Measurements from ENCODE around the gene IPPK. TPM values are rescaled to one million over a fixed set of nuclear protein-coding genes. Genes with fewer than 3 reads are reported as not detected.

Gene IPPK
- total RNA-seq, 1 experiment from 2014 or later: 5.4 TPM

DNA sequence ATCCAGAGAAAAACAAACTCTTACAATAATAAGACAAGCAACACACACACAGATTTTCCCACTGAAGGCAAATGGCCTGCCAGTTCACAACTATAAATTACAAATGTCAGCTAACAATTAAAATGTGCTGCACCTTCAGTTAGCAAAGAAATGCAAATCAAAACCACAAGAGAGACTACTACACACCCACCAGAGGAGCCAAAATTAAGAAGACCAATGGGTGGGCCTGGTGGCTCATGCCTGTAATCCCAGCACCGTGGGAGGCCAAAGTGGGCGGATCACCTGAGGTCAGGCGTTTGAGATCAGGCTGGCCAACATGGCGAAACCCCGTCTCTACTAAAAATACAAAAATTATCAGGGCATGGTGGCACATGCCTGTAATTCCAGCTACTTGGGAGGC, 15.1 kb upstream of the IPPK start:
- no peaks in the 10 kb centered on the region for H3K36me3 ChIP-seq (ENCODE audit: control insufficient read depth, insufficient read depth, low read length)
- ATAC-seq (no peak), DNase-seq (ENCODE audit: low read depth, low spot score) (no peak)
- no peak overlapping the region for H3K4me3 ChIP-seq (ENCODE audit: low read depth in 2 of 2, low read length in 2 of 2)
- no peaks in the 10 kb centered on the region for H3K4me1 ChIP-seq (ENCODE audit: control insufficient read depth, insufficient read depth, low read length)
- TF ChIP-seq, protein P1, sequence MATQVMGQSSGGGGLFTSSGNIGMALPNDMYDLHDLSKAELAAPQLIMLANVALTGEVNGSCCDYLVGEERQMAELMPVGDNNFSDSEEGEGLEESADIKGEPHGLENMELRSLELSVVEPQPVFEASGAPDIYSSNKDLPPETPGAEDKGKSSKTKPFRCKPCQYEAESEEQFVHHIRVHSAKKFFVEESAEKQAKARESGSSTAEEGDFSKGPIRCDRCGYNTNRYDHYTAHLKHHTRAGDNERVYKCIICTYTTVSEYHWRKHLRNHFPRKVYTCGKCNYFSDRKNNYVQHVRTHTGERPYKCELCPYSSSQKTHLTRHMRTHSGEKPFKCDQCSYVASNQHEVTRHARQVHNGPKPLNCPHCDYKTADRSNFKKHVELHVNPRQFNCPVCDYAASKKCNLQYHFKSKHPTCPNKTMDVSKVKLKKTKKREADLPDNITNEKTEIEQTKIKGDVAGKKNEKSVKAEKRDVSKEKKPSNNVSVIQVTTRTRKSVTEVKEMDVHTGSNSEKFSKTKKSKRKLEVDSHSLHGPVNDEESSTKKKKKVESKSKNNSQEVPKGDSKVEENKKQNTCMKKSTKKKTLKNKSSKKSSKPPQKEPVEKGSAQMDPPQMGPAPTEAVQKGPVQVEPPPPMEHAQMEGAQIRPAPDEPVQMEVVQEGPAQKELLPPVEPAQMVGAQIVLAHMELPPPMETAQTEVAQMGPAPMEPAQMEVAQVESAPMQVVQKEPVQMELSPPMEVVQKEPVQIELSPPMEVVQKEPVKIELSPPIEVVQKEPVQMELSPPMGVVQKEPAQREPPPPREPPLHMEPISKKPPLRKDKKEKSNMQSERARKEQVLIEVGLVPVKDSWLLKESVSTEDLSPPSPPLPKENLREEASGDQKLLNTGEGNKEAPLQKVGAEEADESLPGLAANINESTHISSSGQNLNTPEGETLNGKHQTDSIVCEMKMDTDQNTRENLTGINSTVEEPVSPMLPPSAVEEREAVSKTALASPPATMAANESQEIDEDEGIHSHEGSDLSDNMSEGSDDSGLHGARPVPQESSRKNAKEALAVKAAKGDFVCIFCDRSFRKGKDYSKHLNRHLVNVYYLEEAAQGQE (IDR thresholded peaks at IDR 0.05; ENCODE audit: insufficient read depth in 1 of 2, low read depth in 2 of 2, low read length in 1 of 2): no peak
- TF ChIP-seq, protein P2, sequence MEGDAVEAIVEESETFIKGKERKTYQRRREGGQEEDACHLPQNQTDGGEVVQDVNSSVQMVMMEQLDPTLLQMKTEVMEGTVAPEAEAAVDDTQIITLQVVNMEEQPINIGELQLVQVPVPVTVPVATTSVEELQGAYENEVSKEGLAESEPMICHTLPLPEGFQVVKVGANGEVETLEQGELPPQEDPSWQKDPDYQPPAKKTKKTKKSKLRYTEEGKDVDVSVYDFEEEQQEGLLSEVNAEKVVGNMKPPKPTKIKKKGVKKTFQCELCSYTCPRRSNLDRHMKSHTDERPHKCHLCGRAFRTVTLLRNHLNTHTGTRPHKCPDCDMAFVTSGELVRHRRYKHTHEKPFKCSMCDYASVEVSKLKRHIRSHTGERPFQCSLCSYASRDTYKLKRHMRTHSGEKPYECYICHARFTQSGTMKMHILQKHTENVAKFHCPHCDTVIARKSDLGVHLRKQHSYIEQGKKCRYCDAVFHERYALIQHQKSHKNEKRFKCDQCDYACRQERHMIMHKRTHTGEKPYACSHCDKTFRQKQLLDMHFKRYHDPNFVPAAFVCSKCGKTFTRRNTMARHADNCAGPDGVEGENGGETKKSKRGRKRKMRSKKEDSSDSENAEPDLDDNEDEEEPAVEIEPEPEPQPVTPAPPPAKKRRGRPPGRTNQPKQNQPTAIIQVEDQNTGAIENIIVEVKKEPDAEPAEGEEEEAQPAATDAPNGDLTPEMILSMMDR (IDR thresholded peaks at IDR 0.05): no peak
- TF ChIP-seq POLR2AphosphoS5 (IDR thresholded peaks at IDR 0.05; ENCODE audit: low read depth, low read length): no peak
- no peak for TF ChIP-seq SIN3A (IDR thresholded peaks at IDR 0.05; ENCODE audit: borderline replicate concordance, insufficient read depth, low read depth, low read length)
- no peak for TF ChIP-seq TCF7L2 (IDR thresholded peaks at IDR 0.05; ENCODE audit: low read depth, low read length)
- BruUV-seq (replicated peaks): no TSS peak
- no peaks in the 10 kb centered on the region for H3K27me3 ChIP-seq (ENCODE audit: control insufficient read depth, insufficient read depth, low read length)
- intact Hi-C loops (cut with micrococcal nuclease; ENCODE audit: unreplicated experiment): no loop called here
- ChIA-PET POLR2A (no interaction called here), CTCF (interaction anchor here (0.7 kb wide), 1 partner anchor 395 kb away, joined by 5 read pairs; no protein-coding TSS in a partner anchor)
- H3K9me3 ChIP-seq (ENCODE audit: control insufficient read depth, insufficient read depth, low read depth, low read length): no peaks in the 10 kb centered on the region
- no peak overlapping the region for H3K27ac ChIP-seq (ENCODE audit: low read length)
- in situ Hi-C loops (cut with HindIII; ENCODE audit: low pct_unique_long_range_greater_than_20kb, low sequenced_read_pairs): no loop called here

DNA sequence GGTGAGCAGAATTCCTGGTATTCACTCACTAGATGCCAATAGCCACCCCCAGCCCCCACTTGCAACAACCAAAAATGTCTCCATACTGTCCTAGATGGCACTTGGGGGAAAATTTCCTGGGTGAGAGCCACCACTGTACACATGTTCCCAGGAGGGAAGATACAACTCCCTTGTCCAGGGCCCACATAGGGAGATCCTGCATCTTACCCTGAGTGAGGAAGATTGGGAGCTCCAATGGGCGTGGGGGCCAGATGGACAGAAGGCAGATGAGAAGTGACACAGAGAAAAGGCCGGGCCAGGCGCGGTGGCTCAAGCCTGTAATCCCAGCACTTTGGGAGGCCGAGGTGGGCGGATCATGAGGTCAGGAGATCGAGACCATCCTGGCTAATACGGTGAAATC, 12.3 kb upstream of the IPPK start:
- Histone ChIP-seq H3K36me3 (ENCODE audit: control insufficient read depth, insufficient read depth, low read length) (no peaks in the 10 kb centered on the region), H3K9me3 (ENCODE audit: control insufficient read depth, insufficient read depth, low read depth, low read length) (no peaks in the 10 kb centered on the region), H3K4me3 (ENCODE audit: low read depth in 2 of 2, low read length in 2 of 2) (no peak overlapping the region), H3K27ac (ENCODE audit: low read length) (no peak overlapping the region), H3K27me3 (ENCODE audit: control insufficient read depth, insufficient read depth, low read length) (no peaks in the 10 kb centered on the region), H3K4me1 (ENCODE audit: control insufficient read depth, insufficient read depth, low read length) (no peaks in the 10 kb centered on the region)
- no TSS peak for BruUV-seq (replicated peaks)
- DNase-seq (ENCODE audit: low read depth, low spot score) (no peak), ATAC-seq (no peak)
- POLR2A ChIA-PET: no interaction called here
- TF ChIP-seq TCF7L2 (IDR thresholded peaks at IDR 0.05; ENCODE audit: low read depth, low read length): no peak
- no peak for TF ChIP-seq SIN3A (IDR thresholded peaks at IDR 0.05; ENCODE audit: borderline replicate concordance, insufficient read depth, low read depth, low read length)
- TF ChIP-seq POLR2AphosphoS5 (IDR thresholded peaks at IDR 0.05; ENCODE audit: low read depth, low read length): no peak
- TF ChIP-seq, protein P2 (IDR thresholded peaks at IDR 0.05): no peak
- TF ChIP-seq, protein P1 (IDR thresholded peaks at IDR 0.05; ENCODE audit: insufficient read depth in 1 of 2, low read depth in 2 of 2, low read length in 1 of 2): no peak
- intact Hi-C loops (cut with micrococcal nuclease; ENCODE audit: unreplicated experiment) (no loop called here), in situ Hi-C loops (cut with HindIII; ENCODE audit: low pct_unique_long_range_greater_than_20kb, low sequenced_read_pairs) (no loop called here)
- CTCF ChIA-PET: no interaction called here
